T1000 (cell line): ENCODE data around the gene FRS3.

Source experiments
- DNase-seq: peaks from one replicate; lab custom pipeline; 2025; ENCODE audit warnings: mixed read lengths; lab: John Stamatoyannopoulos, UW

FRS3 gene

DNA sequence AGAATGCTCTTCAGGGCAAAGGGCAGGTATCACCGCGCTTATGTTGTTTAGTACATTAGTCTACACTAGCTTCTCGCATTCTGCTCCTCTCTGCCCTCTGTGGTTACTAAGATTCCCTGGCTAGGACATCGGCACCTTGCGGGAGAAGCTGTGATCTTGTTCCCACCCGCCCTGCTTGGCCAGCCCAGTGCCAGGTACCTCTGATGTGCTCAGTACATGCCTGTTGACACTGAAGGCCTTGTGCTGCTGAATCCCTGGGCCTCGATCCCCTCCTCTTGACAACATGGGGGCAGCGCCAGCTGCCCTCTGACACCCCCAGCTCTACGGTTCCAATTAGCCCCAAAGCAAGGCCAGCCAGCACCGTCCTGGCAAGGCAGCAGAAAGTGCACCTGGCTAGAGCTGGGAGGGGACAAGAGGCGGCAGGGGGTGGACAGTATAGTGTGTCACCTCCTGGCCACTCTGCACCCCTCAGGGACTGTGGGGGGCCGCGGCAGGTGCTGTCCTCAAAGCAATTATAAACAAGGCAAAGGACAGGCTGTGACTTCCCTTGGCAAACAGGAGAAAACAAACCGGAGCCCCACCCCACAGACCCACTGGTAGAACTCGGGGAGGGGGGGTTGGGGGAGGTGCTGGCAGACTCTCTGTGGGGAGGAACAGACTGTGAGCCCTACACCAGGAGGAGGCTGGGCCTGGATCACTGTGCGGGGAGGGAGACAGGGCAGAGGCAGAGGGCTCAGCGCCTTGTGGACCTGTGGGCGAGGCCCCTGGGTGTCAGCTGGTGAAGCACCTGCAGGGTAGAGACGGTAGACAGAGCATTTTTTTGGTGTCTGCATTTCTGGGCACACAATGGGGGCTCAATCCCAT is 51.4 kb downstream of the FRS3 start:
- no peak for DNase-seq

DNA sequence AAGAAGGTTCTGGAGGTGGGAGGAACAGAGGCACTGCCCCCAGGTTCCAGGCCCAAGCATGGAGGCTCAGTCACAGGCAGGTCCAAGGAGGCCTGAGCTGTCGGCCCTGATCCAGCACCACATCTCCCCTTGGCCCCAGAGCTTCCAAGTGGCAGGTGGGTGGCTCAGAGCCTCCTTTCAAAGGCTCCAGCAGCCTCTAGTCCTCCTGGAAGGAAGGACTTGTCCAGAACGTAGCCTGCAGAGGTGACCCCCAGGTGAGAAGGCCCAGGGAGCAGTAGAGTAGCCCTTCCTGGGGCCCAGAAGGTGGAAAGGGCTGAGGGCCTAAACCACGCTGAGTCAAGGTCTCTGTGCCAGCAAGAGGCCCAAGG is 52.0 kb downstream of the FRS3 start:
- DNase-seq = no peak

- DNase-seq = no peak
These were observed 52.8 kb downstream of the FRS3 start for GRCh38 chr6:41726876-41727275.

DNA sequence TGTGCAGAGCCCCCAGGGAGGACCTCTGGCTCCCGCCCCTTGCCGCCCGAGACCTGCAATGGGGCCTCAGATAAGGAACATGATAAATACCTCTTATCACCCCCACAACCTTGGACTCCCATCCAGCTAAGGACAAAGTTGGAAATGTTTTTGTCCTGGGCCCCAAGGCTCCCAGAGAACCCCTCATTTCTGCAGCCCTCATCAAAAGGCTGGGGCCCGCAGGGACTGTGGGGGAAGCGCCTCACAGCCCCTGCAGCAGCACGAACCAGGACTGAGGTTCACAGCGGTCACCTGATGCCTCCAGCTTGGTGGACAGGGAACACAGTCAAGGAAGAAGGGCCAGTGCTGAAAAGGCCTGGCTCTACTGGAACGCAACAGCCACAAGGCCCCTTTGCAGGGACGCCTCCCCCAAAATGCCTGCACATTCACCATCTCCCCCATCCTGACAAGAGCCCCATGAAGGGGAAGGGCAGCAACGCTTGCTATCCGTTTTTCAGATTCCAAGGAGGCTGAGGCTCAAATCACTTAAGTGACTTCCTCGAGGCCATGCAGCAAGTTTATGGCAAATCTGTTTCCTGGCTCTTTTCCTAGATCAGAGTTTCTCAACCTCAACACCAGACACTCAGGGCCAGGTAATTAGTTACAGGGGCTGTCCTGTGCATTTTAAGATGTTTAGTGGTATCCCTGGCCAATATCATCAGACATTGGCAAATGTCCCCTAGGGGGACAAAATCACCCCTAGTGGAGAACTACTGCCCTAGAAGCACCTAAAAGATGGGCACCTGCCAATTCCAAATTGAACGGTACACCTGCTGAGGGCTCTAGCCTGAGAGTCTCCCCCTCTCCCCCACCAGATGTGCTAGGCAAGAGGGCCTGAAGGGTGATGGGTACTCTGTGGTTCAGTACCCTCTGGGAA is 54.9 kb downstream of the FRS3 start:
- no peak for DNase-seq

DNA sequence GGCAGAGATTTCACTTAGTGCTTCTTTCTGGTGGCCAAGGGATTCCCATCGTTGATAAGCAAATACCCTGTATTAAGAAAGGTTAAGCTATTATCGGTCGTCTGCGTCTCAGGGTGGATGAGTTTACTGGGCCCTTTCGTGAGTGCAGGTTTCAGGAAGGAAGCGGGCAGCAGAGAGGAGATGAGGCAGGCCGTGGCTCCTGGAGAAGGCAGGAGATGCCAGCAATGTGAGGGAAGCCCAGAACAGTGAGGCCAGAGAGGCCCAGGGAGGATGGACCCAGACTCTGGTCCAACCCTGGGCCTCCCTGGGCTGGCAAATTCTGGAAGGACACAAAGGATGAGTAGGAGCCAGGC is 55.5 kb downstream of the FRS3 start:
- no peak for DNase-seq

DNA sequence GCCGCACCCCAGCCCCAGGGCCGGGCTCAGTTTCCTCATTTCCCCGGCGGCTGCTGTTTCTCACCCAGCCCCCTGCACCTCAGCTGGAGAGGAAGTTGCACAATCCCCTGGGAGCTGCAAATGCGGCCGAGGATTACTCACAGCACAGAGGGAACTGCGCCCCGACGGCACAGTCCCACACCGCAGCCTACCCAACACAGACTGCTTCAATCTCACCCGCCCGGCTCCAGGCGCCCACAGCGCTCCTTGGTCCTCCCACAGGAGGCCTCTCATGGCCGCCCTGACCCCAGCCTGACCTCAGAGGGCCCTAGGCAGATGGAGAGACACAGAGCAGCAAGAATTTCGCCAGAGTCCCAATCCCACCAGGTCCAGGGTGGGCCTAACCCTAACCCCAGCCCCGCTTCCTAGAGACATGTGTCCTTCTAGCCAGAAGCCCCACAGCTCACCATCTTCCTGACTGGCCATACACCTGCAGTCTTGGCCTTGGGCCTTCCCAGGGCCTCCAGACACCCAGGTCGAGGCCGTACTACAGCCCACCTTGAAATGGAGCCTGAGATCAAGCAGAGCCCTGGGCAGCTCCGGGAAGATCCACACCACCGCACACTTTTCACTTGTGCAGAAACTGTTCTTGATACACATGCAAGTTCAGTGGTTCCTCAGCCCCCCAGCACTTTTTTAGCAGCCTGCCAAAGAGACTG is 56.0 kb downstream of the FRS3 start:
- DNase-seq = peak; percentile 72

- DNase-seq = no peak
These were observed 56.7 kb downstream of the FRS3 start for GRCh38 chr6:41722969-41723529.

DNA sequence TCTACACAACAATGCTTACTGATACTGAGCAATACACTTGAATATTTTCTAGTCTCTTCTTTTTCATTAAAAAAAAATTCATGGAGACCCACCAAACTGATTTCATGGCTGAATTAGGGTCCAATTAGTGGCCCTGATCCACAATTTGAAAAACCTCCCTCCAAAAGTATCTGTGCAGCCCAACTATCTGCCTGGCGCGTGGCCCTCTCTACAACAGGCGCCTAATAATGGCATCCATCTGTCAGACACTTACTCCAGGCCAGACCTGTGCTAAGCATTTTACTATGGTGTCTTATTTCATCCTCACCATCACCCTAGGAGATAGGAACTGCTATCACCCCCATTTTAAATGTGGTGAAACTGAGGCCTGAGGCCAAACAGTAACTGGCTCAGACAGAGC is 58.3 kb downstream of the FRS3 start:
- DNase-seq = no peak

- DNase-seq = no peak
These were observed 58.9 kb downstream of the FRS3 start for GRCh38 chr6:41720783-41721182.

- no peak for DNase-seq
These were observed 59.5 kb downstream of the FRS3 start for GRCh38 chr6:41720262-41720620.
